Measurements from ENCODE around the gene CCDC195. TPM values are rescaled to one million over a fixed set of nuclear protein-coding genes. Genes with fewer than 3 reads are reported as not detected.

CCDC195 gene
- total RNA-seq, 1 experiment from 2014 or later = not detected

- H3K4me3 ChIP-seq (ENCODE audit: low read depth, low read length, poor library complexity, severe bottlenecking) = no peak overlapping the region
- no TSS peak for BruUV-seq (replicated peaks)
- CTCF ChIA-PET = no interaction called here
- intact Hi-C loops (cut with micrococcal nuclease; ENCODE audit: unreplicated experiment) = no loop called here
- no peak for DNase-seq (ENCODE audit: low spot score)
- no peak overlapping the region for H3K27ac ChIP-seq (ENCODE audit: low read depth, low read length, poor library complexity, severe bottlenecking)
- no peaks in the 10 kb centered on the region for H3K9me3 ChIP-seq (ENCODE audit: low read depth, low read length, poor library complexity, severe bottlenecking)
- POLR2A ChIA-PET (ENCODE audit: low non-redundant PET) = no interaction called here
- H3K36me3 ChIP-seq (ENCODE audit: insufficient read depth, low read length, poor library complexity, severe bottlenecking) = no peaks in the 10 kb centered on the region
- no peaks in the 10 kb centered on the region for H3K4me1 ChIP-seq (ENCODE audit: insufficient read depth, low read length, poor library complexity, severe bottlenecking)
- TF ChIP-seq CTCF (conservative IDR thresholded peaks at IDR 0.05; ENCODE audit: low read depth, low read length) (no peak), EZH2 (IDR thresholded peaks at IDR 0.05; ENCODE audit: borderline replicate concordance, low read depth, low read length, poor library complexity, severe bottlenecking) (no peak)
- no peaks in the 10 kb centered on the region for H3K27me3 ChIP-seq (replicated peaks; ENCODE audit: insufficient read depth, low read depth, low read length, poor library complexity)
Measured at GRCh38 chr2:224689539-224689938, 26.6 kb downstream of the CCDC195 start.

- no peak for TF ChIP-seq CTCF (conservative IDR thresholded peaks at IDR 0.05; ENCODE audit: low read depth, low read length)
Measured at GRCh38 chr2:224688997-224689396, 27.2 kb downstream of the CCDC195 start.

GRCh38 chr2:224687156-224687555, 29.0 kb downstream of the CCDC195 start:
- no peaks in the 10 kb centered on the region for H3K9me3 ChIP-seq (ENCODE audit: low read depth, low read length, poor library complexity, severe bottlenecking)
- intact Hi-C loops (cut with micrococcal nuclease; ENCODE audit: unreplicated experiment) = no loop called here
- no TSS peak for BruUV-seq (replicated peaks)
- no peak overlapping the region for H3K4me3 ChIP-seq (ENCODE audit: low read depth, low read length, poor library complexity, severe bottlenecking)
- H3K4me1 ChIP-seq (ENCODE audit: insufficient read depth, low read length, poor library complexity, severe bottlenecking) = no peaks in the 10 kb centered on the region
- H3K36me3 ChIP-seq (ENCODE audit: insufficient read depth, low read length, poor library complexity, severe bottlenecking) = no peaks in the 10 kb centered on the region
- no peaks in the 10 kb centered on the region for H3K27me3 ChIP-seq (replicated peaks; ENCODE audit: insufficient read depth, low read depth, low read length, poor library complexity)
- TF ChIP-seq CTCF (conservative IDR thresholded peaks at IDR 0.05; ENCODE audit: low read depth, low read length) = no peak
- CTCF ChIA-PET = no interaction called here
- POLR2A ChIA-PET (ENCODE audit: low non-redundant PET) = no interaction called here
- no peak for DNase-seq (ENCODE audit: low spot score)
- no peak overlapping the region for H3K27ac ChIP-seq (ENCODE audit: low read depth, low read length, poor library complexity, severe bottlenecking)

More at GRCh38 chr2:224688997-224689396, 27.2 kb downstream of the CCDC195 start:
- Histone ChIP-seq H3K27ac (ENCODE audit: low read depth, low read length, poor library complexity, severe bottlenecking) (no peak overlapping the region), H3K9me3 (ENCODE audit: low read depth, low read length, poor library complexity, severe bottlenecking) (no peaks in the 10 kb centered on the region), H3K4me3 (ENCODE audit: low read depth, low read length, poor library complexity, severe bottlenecking) (no peak overlapping the region), H3K27me3 (replicated peaks; ENCODE audit: insufficient read depth, low read depth, low read length, poor library complexity) (no peaks in the 10 kb centered on the region), H3K36me3 (ENCODE audit: insufficient read depth, low read length, poor library complexity, severe bottlenecking) (no peaks in the 10 kb centered on the region), H3K4me1 (ENCODE audit: insufficient read depth, low read length, poor library complexity, severe bottlenecking) (no peaks in the 10 kb centered on the region)
- no TSS peak for BruUV-seq (replicated peaks)
- ChIA-PET CTCF (no interaction called here), POLR2A (ENCODE audit: low non-redundant PET) (no interaction called here)
- no peak for DNase-seq (ENCODE audit: low spot score)
- intact Hi-C loops (cut with micrococcal nuclease; ENCODE audit: unreplicated experiment) = no loop called here
